Measurements from ENCODE around the gene ZBTB39.
"Not testable (repeated sequence)": the region's sequence is repeated elsewhere in the genome, so short reads cannot be mapped to it uniquely, and the experiment has no call there.

Gene ZBTB39

GRCh38 chr12:56982578-56983236, 23.6 kb downstream of the ZBTB39 start:
- H3K4me3 ChIP-seq (ENCODE audit: low read length in 2 of 2); H3K27me3 ChIP-seq (ENCODE audit: control insufficient read depth in 2 of 2, insufficient read depth in 2 of 2, low read length in 2 of 2): not testable (repeated sequence)

GRCh38 chr12:56980941-56981530, 25.3 kb downstream of the ZBTB39 start:
- Histone ChIP-seq H3K27ac (ENCODE audit: low read depth in 2 of 2, low read length in 2 of 2) (no peak overlapping the region), H3K36me3 (ENCODE audit: control insufficient read depth in 2 of 2, insufficient read depth in 2 of 2, low read length in 2 of 2) (no peaks in the 10 kb centered on the region), H3K9me3 (ENCODE audit: control insufficient read depth in 2 of 2, low read length in 2 of 2) (no peaks in the 10 kb centered on the region), H3K27me3 (ENCODE audit: control insufficient read depth in 2 of 2, insufficient read depth in 2 of 2, low read length in 2 of 2) (no peaks in the 10 kb centered on the region), H3K4me1 (ENCODE audit: control insufficient read depth in 2 of 2, insufficient read depth in 2 of 2, low read length in 2 of 2) (no peaks in the 10 kb centered on the region), H3K4me3 (ENCODE audit: low read length in 2 of 2) (no peak overlapping the region), H3K9ac (ENCODE audit: low read depth in 1 of 2, low read length in 2 of 2) (no peak overlapping the region)

More at GRCh38 chr12:56982578-56983236, 23.6 kb downstream of the ZBTB39 start:
- not testable (repeated sequence) for H3K4me1 ChIP-seq (ENCODE audit: control insufficient read depth in 2 of 2, insufficient read depth in 2 of 2, low read length in 2 of 2); H3K9me3 ChIP-seq (ENCODE audit: control insufficient read depth in 2 of 2, low read length in 2 of 2); H3K36me3 ChIP-seq (ENCODE audit: control insufficient read depth in 2 of 2, insufficient read depth in 2 of 2, low read length in 2 of 2); H3K9ac ChIP-seq (ENCODE audit: low read depth in 1 of 2, low read length in 2 of 2); H3K27ac ChIP-seq (ENCODE audit: low read depth in 2 of 2, low read length in 2 of 2)

- Histone ChIP-seq H3K4me1 (ENCODE audit: control insufficient read depth in 2 of 2, insufficient read depth in 2 of 2, low read length in 2 of 2) (no peaks in the 10 kb centered on the region), H3K9ac (ENCODE audit: low read depth in 1 of 2, low read length in 2 of 2) (no peak overlapping the region), H3K4me3 (ENCODE audit: low read length in 2 of 2) (no peak overlapping the region), H3K9me3 (ENCODE audit: control insufficient read depth in 2 of 2, low read length in 2 of 2) (no peaks in the 10 kb centered on the region), H3K36me3 (ENCODE audit: control insufficient read depth in 2 of 2, insufficient read depth in 2 of 2, low read length in 2 of 2) (no peaks in the 10 kb centered on the region), H3K27me3 (ENCODE audit: control insufficient read depth in 2 of 2, insufficient read depth in 2 of 2, low read length in 2 of 2) (no peaks in the 10 kb centered on the region), H3K27ac (ENCODE audit: low read depth in 2 of 2, low read length in 2 of 2) (no peak overlapping the region)
Observed at GRCh38 chr12:56980268-56980667, 26.1 kb downstream of the ZBTB39 start.

- no peak overlapping the region for H3K4me3 ChIP-seq (ENCODE audit: low read length in 2 of 2)
- H3K27ac ChIP-seq (ENCODE audit: low read depth in 2 of 2, low read length in 2 of 2): no peak overlapping the region
- H3K36me3 ChIP-seq (ENCODE audit: control insufficient read depth in 2 of 2, insufficient read depth in 2 of 2, low read length in 2 of 2): no peaks in the 10 kb centered on the region
- no peaks in the 10 kb centered on the region for H3K4me1 ChIP-seq (ENCODE audit: control insufficient read depth in 2 of 2, insufficient read depth in 2 of 2, low read length in 2 of 2)
- H3K9ac ChIP-seq (ENCODE audit: low read depth in 1 of 2, low read length in 2 of 2): no peak overlapping the region
- H3K9me3 ChIP-seq (ENCODE audit: control insufficient read depth in 2 of 2, low read length in 2 of 2): no peaks in the 10 kb centered on the region
- H3K27me3 ChIP-seq (ENCODE audit: control insufficient read depth in 2 of 2, insufficient read depth in 2 of 2, low read length in 2 of 2): no peaks in the 10 kb centered on the region
Observed at GRCh38 chr12:56979628-56980027, 26.7 kb downstream of the ZBTB39 start.

- Histone ChIP-seq H3K4me1 (ENCODE audit: control insufficient read depth in 2 of 2, insufficient read depth in 2 of 2, low read length in 2 of 2) (no peaks in the 10 kb centered on the region), H3K9me3 (ENCODE audit: control insufficient read depth in 2 of 2, low read length in 2 of 2) (no peaks in the 10 kb centered on the region)
Observed at GRCh38 chr12:56978397-56979138, 27.8 kb downstream of the ZBTB39 start.

GRCh38 chr12:56977361-56977760, 29.0 kb downstream of the ZBTB39 start:
- not testable (repeated sequence) for H3K9ac ChIP-seq (ENCODE audit: low read depth in 1 of 2, low read length in 2 of 2); H3K36me3 ChIP-seq (ENCODE audit: control insufficient read depth in 2 of 2, insufficient read depth in 2 of 2, low read length in 2 of 2); H3K9me3 ChIP-seq (ENCODE audit: control insufficient read depth in 2 of 2, low read length in 2 of 2); H3K4me1 ChIP-seq (ENCODE audit: control insufficient read depth in 2 of 2, insufficient read depth in 2 of 2, low read length in 2 of 2); H3K27ac ChIP-seq (ENCODE audit: low read depth in 2 of 2, low read length in 2 of 2); H3K4me3 ChIP-seq (ENCODE audit: low read length in 2 of 2); H3K27me3 ChIP-seq (ENCODE audit: control insufficient read depth in 2 of 2, insufficient read depth in 2 of 2, low read length in 2 of 2)

More at GRCh38 chr12:56978397-56979138, 27.8 kb downstream of the ZBTB39 start:
- Histone ChIP-seq H3K36me3 (ENCODE audit: control insufficient read depth in 2 of 2, insufficient read depth in 2 of 2, low read length in 2 of 2) (no peaks in the 10 kb centered on the region), H3K27me3 (ENCODE audit: control insufficient read depth in 2 of 2, insufficient read depth in 2 of 2, low read length in 2 of 2) (no peaks in the 10 kb centered on the region), H3K4me3 (ENCODE audit: low read length in 2 of 2) (no peak overlapping the region), H3K9ac (ENCODE audit: low read depth in 1 of 2, low read length in 2 of 2) (no peak overlapping the region), H3K27ac (ENCODE audit: low read depth in 2 of 2, low read length in 2 of 2) (no peak overlapping the region)

- H3K27ac ChIP-seq (ENCODE audit: low read depth in 2 of 2, low read length in 2 of 2); H3K36me3 ChIP-seq (ENCODE audit: control insufficient read depth in 2 of 2, insufficient read depth in 2 of 2, low read length in 2 of 2); H3K9ac ChIP-seq (ENCODE audit: low read depth in 1 of 2, low read length in 2 of 2); H3K4me1 ChIP-seq (ENCODE audit: control insufficient read depth in 2 of 2, insufficient read depth in 2 of 2, low read length in 2 of 2); H3K4me3 ChIP-seq (ENCODE audit: low read length in 2 of 2); H3K9me3 ChIP-seq (ENCODE audit: control insufficient read depth in 2 of 2, low read length in 2 of 2); H3K27me3 ChIP-seq (ENCODE audit: control insufficient read depth in 2 of 2, insufficient read depth in 2 of 2, low read length in 2 of 2): not testable (repeated sequence)
Observed at GRCh38 chr12:56974224-56974623, 32.1 kb downstream of the ZBTB39 start.

GRCh38 chr12:56968910-56969309, 37.4 kb downstream of the ZBTB39 start:
- not testable (repeated sequence) for H3K9me3 ChIP-seq (ENCODE audit: control insufficient read depth in 2 of 2, low read length in 2 of 2); H3K4me3 ChIP-seq (ENCODE audit: low read length in 2 of 2)

GRCh38 chr12:56965997-56966642, 40.2 kb downstream of the ZBTB39 start:
- not testable (repeated sequence) for H3K4me3 ChIP-seq (ENCODE audit: low read length in 2 of 2); H3K4me1 ChIP-seq (ENCODE audit: control insufficient read depth in 2 of 2, insufficient read depth in 2 of 2, low read length in 2 of 2); H3K9me3 ChIP-seq (ENCODE audit: control insufficient read depth in 2 of 2, low read length in 2 of 2); H3K27me3 ChIP-seq (ENCODE audit: control insufficient read depth in 2 of 2, insufficient read depth in 2 of 2, low read length in 2 of 2); H3K9ac ChIP-seq (ENCODE audit: low read depth in 1 of 2, low read length in 2 of 2); H3K27ac ChIP-seq (ENCODE audit: low read depth in 2 of 2, low read length in 2 of 2); H3K36me3 ChIP-seq (ENCODE audit: control insufficient read depth in 2 of 2, insufficient read depth in 2 of 2, low read length in 2 of 2)

More at GRCh38 chr12:56968910-56969309, 37.4 kb downstream of the ZBTB39 start:
- H3K9ac ChIP-seq (ENCODE audit: low read depth in 1 of 2, low read length in 2 of 2); H3K27ac ChIP-seq (ENCODE audit: low read depth in 2 of 2, low read length in 2 of 2); H3K36me3 ChIP-seq (ENCODE audit: control insufficient read depth in 2 of 2, insufficient read depth in 2 of 2, low read length in 2 of 2); H3K4me1 ChIP-seq (ENCODE audit: control insufficient read depth in 2 of 2, insufficient read depth in 2 of 2, low read length in 2 of 2); H3K27me3 ChIP-seq (ENCODE audit: control insufficient read depth in 2 of 2, insufficient read depth in 2 of 2, low read length in 2 of 2): not testable (repeated sequence)

GRCh38 chr12:56965124-56965523, 41.2 kb downstream of the ZBTB39 start:
- H3K4me3 ChIP-seq (ENCODE audit: low read length in 2 of 2); H3K4me1 ChIP-seq (ENCODE audit: control insufficient read depth in 2 of 2, insufficient read depth in 2 of 2, low read length in 2 of 2); H3K36me3 ChIP-seq (ENCODE audit: control insufficient read depth in 2 of 2, insufficient read depth in 2 of 2, low read length in 2 of 2); H3K27ac ChIP-seq (ENCODE audit: low read depth in 2 of 2, low read length in 2 of 2); H3K9me3 ChIP-seq (ENCODE audit: control insufficient read depth in 2 of 2, low read length in 2 of 2); H3K9ac ChIP-seq (ENCODE audit: low read depth in 1 of 2, low read length in 2 of 2); H3K27me3 ChIP-seq (ENCODE audit: control insufficient read depth in 2 of 2, insufficient read depth in 2 of 2, low read length in 2 of 2): not testable (repeated sequence)
